ENCODE results near the gene TBXT.

TBXT gene

DNA sequence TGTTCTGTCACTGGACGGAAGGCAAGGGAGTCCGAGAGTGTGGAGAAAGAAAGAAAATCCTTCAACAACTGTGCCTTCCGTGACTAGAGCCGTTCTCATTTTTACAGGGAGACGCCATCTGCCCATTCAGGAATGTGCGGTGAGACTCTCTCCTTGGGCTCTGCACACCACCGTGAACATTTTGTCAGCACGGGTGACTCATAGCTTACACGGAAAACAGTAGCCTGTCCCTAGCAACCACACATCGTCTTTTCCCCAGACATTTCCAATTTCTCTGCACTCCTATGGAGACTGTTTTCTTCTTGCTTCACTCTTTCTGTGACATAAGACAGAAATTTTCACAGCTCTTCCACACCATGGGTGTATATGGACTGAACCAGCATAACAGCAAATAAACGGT, 55.1 kb downstream of the TBXT start:
- no peak for DNase-seq (ENCODE audit: low read depth)

DNA sequence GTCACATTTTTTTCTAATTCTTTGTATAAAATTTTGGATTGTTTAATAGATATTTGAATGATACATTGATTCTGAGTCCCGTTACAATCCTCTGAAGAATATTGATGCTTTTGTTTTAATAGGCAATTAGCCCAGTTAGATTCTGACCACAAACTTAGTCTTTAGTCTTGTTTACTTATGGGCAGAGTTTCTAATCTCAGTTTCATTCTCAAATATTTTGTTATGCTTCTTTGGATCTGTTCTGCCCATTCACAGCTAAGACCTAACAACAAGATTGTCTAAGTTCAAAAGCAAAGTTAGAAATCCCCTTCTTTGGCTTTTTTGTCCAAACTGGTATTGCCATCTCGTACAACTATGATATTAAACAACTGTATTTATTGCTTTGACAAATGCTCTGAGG, 58.0 kb downstream of the TBXT start:
- no peak for DNase-seq (ENCODE audit: low read depth)
